OCI-LY7 (cell line): ENCODE data around the gene ELFN1.

Source experiments
- CTCF ChIP-seq: fragments of 200-600 bp; sonication (generic); conservative IDR thresholded peaks from 2 replicates; pipeline ENCODE4 v1.5.1; 2014; ENCODE audit warnings: mild to moderate bottlenecking, antibody characterized with exemption, low read length, moderate library complexity, mixed read lengths
- EZH2phosphoT487 ChIP-seq: fragments of 200-600 bp; sonication (generic); IDR thresholded peaks from 2 replicates; pipeline ENCODE4 v1.6.1; 2018; ENCODE audit warnings: low read depth, borderline replicate concordance, mild to moderate bottlenecking, mixed run types, antibody characterized with exemption, low read length, moderate library complexity, mixed read lengths

GRCh38 chr7:1622441-1622840 lies 47.6 kb upstream of the ELFN1 start:
- TF ChIP-seq CTCF (no peak), EZH2phosphoT487 (no peak)
